Vagina (tissue), 2 donors: Measurements from ENCODE around the gene CFAP97.

Experiments used
- POLR2A ChIP-seq, 2 donors: fragments of 450-650 bp; IDR thresholded peaks; one replicate each; pipeline ENCODE4 v1.6.1; 2017; ENCODE audit warnings: antibody characterized with exemption in 2 of 2, mild to moderate bottlenecking in 2 of 2, moderate library complexity in 2 of 2
- POLR2AphosphoS5 ChIP-seq, 2 donors: sonication (generic); formaldehyde crosslinking; IDR thresholded peaks; one replicate each; pipeline ENCODE4 v1.9.0; 2017; ENCODE audit warnings: antibody characterized with exemption in 2 of 2, mild to moderate bottlenecking in 2 of 2, low read depth in 1 of 2; ENCODE audit not compliant: insufficient read depth in 1 of 2
- TF ChIP-seq, protein P1 (sequence below), 3 experiments: fragments of 450-650 bp in 2 of 3; fragments of 200-600 bp in 1 of 3; sonication (generic) in 1 of 3; IDR thresholded peaks; one replicate each; pipeline ENCODE4 v1.5.1; 2017 to 2019; ENCODE audit warnings: antibody characterized with exemption in 3 of 3, mild to moderate bottlenecking in 2 of 3, moderate library complexity in 2 of 3

DNA sequence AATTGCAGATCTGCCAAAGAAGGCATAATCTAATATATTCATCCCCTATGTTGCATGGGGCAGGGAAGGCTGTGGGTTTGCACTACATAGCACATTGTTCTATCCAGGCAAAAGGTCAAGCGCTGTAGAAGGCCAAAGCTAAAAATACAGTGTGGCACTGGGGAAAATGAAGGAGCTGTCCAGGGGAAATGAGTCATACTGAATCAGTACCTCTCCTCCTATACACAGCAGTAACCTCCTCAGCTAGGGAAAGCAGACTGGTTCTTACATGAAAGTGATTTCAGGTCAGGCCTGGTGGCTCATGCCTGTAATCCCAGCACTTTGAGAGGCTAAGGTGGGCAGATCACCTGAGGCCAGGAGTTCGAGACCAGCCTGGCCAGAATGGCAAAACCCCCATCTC is 91.7 kb downstream of the CFAP97 start:
- TF ChIP-seq, protein P1, sequence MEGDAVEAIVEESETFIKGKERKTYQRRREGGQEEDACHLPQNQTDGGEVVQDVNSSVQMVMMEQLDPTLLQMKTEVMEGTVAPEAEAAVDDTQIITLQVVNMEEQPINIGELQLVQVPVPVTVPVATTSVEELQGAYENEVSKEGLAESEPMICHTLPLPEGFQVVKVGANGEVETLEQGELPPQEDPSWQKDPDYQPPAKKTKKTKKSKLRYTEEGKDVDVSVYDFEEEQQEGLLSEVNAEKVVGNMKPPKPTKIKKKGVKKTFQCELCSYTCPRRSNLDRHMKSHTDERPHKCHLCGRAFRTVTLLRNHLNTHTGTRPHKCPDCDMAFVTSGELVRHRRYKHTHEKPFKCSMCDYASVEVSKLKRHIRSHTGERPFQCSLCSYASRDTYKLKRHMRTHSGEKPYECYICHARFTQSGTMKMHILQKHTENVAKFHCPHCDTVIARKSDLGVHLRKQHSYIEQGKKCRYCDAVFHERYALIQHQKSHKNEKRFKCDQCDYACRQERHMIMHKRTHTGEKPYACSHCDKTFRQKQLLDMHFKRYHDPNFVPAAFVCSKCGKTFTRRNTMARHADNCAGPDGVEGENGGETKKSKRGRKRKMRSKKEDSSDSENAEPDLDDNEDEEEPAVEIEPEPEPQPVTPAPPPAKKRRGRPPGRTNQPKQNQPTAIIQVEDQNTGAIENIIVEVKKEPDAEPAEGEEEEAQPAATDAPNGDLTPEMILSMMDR (IDR thresholded peaks at IDR 0.05): no peak
- TF ChIP-seq POLR2A (IDR thresholded peaks at IDR 0.05) (no peak), POLR2AphosphoS5 (IDR thresholded peaks at IDR 0.05; ENCODE audit: insufficient read depth in 1 of 2, low read depth in 1 of 2) (peak in 1 of 2 donors; percentile 82)
